ENCODE measurements around the gene GPATCH8.
"Not testable (repeated sequence)": the region's sequence is repeated elsewhere in the genome, so short reads cannot be mapped to it uniquely, and the experiment has no call there.

The GPATCH8 gene

GRCh38 chr17:44380767-44381166 is 122.4 kb downstream of the GPATCH8 start:
- H3K9me3 ChIP-seq (ENCODE audit: low read length) = no peaks in the 10 kb centered on the region
- H3K4me1 ChIP-seq (ENCODE audit: insufficient read depth, low read length) = peaks cover 8% of the 10 kb centered on the region
- H3K27me3 ChIP-seq (ENCODE audit: insufficient read depth, low read length) = no peaks in the 10 kb centered on the region
- no peaks in the 10 kb centered on the region for H3K36me3 ChIP-seq (ENCODE audit: insufficient read depth, low read length)
- H3K4me3 ChIP-seq (ENCODE audit: low read length) = no peak overlapping the region
- no peak overlapping the region for H2AFZ ChIP-seq (ENCODE audit: low read depth, low read length)

- H3K36me3 ChIP-seq (ENCODE audit: insufficient read depth, low read length) = no peaks in the 10 kb centered on the region
- H2AFZ ChIP-seq (ENCODE audit: low read depth, low read length) = no peak overlapping the region
- H3K9me3 ChIP-seq (ENCODE audit: low read length) = no peaks in the 10 kb centered on the region
- H3K4me3 ChIP-seq (ENCODE audit: low read length) = no peak overlapping the region
- peaks cover 4% of the 10 kb centered on the region for H3K4me1 ChIP-seq (ENCODE audit: insufficient read depth, low read length)
- no peaks in the 10 kb centered on the region for H3K27me3 ChIP-seq (ENCODE audit: insufficient read depth, low read length)
Measured at GRCh38 chr17:44379887-44380286, 123.3 kb downstream of the GPATCH8 start.

- Histone ChIP-seq H3K4me3 (ENCODE audit: low read length) (no peak overlapping the region), H3K36me3 (ENCODE audit: insufficient read depth, low read length) (no peaks in the 10 kb centered on the region), H3K27me3 (ENCODE audit: insufficient read depth, low read length) (no peaks in the 10 kb centered on the region), H3K4me1 (ENCODE audit: insufficient read depth, low read length) (no peaks in the 10 kb centered on the region), H3K9me3 (ENCODE audit: low read length) (no peaks in the 10 kb centered on the region), H2AFZ (ENCODE audit: low read depth, low read length) (no peak overlapping the region)
Measured at GRCh38 chr17:44378171-44378705, 125.0 kb downstream of the GPATCH8 start.

- H3K9me3 ChIP-seq (ENCODE audit: low read length) = no peaks in the 10 kb centered on the region
- no peaks in the 10 kb centered on the region for H3K27me3 ChIP-seq (ENCODE audit: insufficient read depth, low read length)
- no peaks in the 10 kb centered on the region for H3K36me3 ChIP-seq (ENCODE audit: insufficient read depth, low read length)
- H2AFZ ChIP-seq (ENCODE audit: low read depth, low read length) = no peak overlapping the region
- H3K4me1 ChIP-seq (ENCODE audit: insufficient read depth, low read length) = no peaks in the 10 kb centered on the region
- no peak overlapping the region for H3K4me3 ChIP-seq (ENCODE audit: low read length)
Measured at GRCh38 chr17:44376779-44377178, 126.4 kb downstream of the GPATCH8 start.

DNA sequence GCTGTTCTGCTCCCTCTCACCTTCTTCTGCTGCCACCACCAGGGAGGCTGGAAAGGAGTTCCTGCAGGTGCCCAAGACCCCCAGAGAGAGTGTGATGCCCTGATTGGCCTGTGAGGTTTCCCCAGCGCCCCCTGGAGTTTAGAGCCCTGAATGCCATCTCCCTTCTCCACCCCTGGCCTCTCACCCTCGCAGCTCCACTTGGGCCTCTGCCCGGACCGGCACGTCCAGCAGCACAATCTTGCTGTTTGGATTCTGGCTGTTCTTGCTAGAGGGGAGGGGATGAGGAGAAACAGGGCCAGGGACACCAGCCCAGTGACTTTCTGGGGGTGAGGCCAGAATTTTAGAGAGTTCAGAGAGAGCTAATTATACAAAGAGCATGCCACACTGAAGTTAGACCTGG is 127.1 kb downstream of the GPATCH8 start:
- no peak overlapping the region for H2AFZ ChIP-seq (ENCODE audit: low read depth, low read length)
- H3K27me3 ChIP-seq (ENCODE audit: insufficient read depth, low read length) = no peaks in the 10 kb centered on the region
- H3K4me1 ChIP-seq (ENCODE audit: insufficient read depth, low read length) = no peaks in the 10 kb centered on the region
- no peak overlapping the region for H3K4me3 ChIP-seq (ENCODE audit: low read length)
- no peaks in the 10 kb centered on the region for H3K9me3 ChIP-seq (ENCODE audit: low read length)
- H3K36me3 ChIP-seq (ENCODE audit: insufficient read depth, low read length) = no peaks in the 10 kb centered on the region

- no peaks in the 10 kb centered on the region for H3K27me3 ChIP-seq (ENCODE audit: insufficient read depth, low read length)
- no peak overlapping the region for H2AFZ ChIP-seq (ENCODE audit: low read depth, low read length)
- no peaks in the 10 kb centered on the region for H3K36me3 ChIP-seq (ENCODE audit: insufficient read depth, low read length)
- H3K9me3 ChIP-seq (ENCODE audit: low read length) = no peaks in the 10 kb centered on the region
- H3K4me3 ChIP-seq (ENCODE audit: low read length) = no peak overlapping the region
- no peaks in the 10 kb centered on the region for H3K4me1 ChIP-seq (ENCODE audit: insufficient read depth, low read length)
Measured at GRCh38 chr17:44375196-44376017, 127.8 kb downstream of the GPATCH8 start.

DNA sequence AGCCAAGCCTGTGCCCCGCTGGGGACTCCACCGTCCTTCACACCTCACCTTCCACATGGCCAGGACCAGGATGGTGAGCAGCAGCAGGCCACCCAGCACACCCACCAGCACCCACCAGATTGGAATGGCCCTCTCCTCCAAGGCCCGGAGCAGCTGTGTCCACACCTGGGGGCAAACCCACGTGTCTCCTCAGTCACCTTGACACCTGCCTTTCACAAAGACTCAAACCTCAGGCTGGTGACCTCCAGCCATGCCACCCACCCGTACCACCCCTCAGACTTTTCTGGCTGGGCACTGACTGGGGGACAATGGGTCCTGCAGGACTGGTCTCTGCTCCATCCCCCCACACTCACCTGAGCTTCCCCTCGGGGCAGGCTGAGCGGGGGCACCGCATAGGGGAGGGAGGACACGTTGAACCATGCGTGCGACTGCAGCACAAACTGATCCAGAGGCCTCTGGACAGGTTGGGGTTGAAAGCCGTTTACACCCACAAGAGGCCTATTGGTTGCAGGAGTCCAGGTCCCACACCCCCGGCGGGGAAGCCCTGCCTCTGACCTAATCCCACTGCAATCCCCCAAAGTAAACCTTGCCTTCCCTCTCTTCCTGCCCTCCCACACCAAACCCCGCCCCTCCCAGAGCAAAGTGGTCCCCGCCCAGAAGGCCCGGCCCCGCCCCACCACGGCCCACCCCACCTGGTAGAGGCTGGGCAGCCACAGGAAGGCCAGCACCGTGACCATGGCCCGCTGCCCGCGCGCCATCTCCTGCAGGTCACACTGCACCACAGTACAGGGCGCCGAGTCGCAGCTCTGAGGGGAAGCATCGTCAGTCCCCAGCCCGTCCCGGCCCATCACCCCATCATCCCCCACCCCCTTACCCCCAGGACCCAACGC is 128.7 kb downstream of the GPATCH8 start:
- Histone ChIP-seq H3K4me1 (ENCODE audit: insufficient read depth, low read length) (no peaks in the 10 kb centered on the region), H3K4me3 (ENCODE audit: low read length) (no peak overlapping the region), H3K9me3 (ENCODE audit: low read length) (no peaks in the 10 kb centered on the region), H3K27me3 (ENCODE audit: insufficient read depth, low read length) (no peaks in the 10 kb centered on the region), H2AFZ (ENCODE audit: low read depth, low read length) (no peak overlapping the region), H3K36me3 (ENCODE audit: insufficient read depth, low read length) (no peaks in the 10 kb centered on the region)

- Histone ChIP-seq H3K4me1 (ENCODE audit: insufficient read depth, low read length) (no peaks in the 10 kb centered on the region), H2AFZ (ENCODE audit: low read depth, low read length) (no peak overlapping the region), H3K9me3 (ENCODE audit: low read length) (no peaks in the 10 kb centered on the region), H3K4me3 (ENCODE audit: low read length) (no peak overlapping the region), H3K27me3 (ENCODE audit: insufficient read depth, low read length) (no peaks in the 10 kb centered on the region), H3K36me3 (ENCODE audit: insufficient read depth, low read length) (no peaks in the 10 kb centered on the region)
Measured at GRCh38 chr17:44372036-44372435, 131.2 kb downstream of the GPATCH8 start.

DNA sequence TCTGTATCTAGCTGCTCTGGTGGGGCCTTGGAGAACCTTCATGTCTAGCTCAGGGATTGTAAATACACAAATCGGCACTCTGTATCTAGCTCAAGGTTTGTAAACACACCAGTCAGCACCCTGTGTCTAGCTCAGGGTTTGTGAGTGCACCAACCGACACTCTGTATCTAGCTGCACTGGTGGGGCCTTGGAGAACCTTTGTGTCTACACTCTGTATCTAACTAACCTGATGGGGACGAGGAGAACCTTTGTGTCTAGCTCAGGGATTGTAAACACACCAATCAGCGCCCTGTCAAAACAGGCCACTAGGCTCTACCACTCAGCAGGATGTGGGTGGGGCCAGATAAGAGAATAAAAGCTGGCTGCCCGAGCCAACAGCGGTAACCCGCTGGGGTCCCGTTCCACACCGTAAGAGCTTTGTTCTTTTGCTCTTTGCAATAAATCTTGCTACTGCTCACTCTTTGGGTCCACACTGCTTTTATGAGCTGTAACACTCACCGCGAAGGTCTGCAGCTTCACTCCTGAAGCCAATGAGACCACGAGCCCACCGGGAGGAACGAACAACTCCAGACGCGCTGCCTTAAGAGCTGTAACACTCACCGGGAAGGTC is 133.7 kb downstream of the GPATCH8 start:
- H3K9me3 ChIP-seq (ENCODE audit: low read length); H3K36me3 ChIP-seq (ENCODE audit: insufficient read depth, low read length); H3K4me3 ChIP-seq (ENCODE audit: low read length); H3K4me1 ChIP-seq (ENCODE audit: insufficient read depth, low read length); H3K27me3 ChIP-seq (ENCODE audit: insufficient read depth, low read length); H2AFZ ChIP-seq (ENCODE audit: low read depth, low read length): not testable (repeated sequence)

DNA sequence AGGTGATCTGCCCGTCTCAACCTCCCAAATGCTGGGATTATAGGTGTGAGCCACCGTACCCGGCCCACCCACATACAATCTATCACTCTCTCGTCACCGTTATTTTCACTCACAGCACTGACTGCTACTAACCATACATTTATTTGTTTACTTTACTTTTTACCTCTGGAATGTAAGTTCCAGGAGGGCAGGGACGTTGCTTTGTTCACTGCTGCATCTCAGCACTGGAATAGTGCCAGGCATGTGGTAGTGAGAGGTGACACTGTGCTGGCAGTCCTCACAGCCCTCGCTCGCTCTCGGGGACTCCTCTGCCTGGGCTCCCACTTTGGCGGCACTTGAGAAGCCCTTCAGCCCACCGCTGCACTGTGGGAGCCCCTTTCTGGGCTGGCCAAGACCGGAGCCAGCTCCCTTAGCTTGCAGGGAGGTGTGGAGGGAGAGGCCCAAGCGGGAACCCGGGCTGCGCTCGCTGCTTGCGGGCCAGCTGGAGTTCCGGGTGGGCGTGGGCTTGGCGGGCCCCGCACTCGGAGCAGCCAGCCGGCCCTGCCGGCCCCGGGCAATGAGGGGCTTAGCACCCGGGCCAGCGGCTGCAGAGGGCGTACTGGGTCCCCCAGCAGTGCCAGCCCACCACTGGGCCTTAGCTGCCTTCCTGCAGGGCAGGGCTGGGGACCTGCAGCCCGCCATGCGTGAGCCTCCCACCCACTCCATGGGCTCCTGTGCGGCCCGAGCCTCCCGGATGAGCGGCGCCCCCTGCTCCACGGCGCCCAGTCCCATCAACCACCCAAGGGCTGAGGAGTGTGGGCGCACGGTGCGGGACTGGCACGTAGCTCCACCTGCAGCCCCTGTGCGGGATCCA is 134.6 kb downstream of the GPATCH8 start:
- H2AFZ ChIP-seq (ENCODE audit: low read depth, low read length); H3K9me3 ChIP-seq (ENCODE audit: low read length); H3K27me3 ChIP-seq (ENCODE audit: insufficient read depth, low read length); H3K4me1 ChIP-seq (ENCODE audit: insufficient read depth, low read length); H3K4me3 ChIP-seq (ENCODE audit: low read length); H3K36me3 ChIP-seq (ENCODE audit: insufficient read depth, low read length): not testable (repeated sequence)

- Histone ChIP-seq H3K36me3 (ENCODE audit: insufficient read depth, low read length) (no peaks in the 10 kb centered on the region), H3K4me3 (ENCODE audit: low read length) (no peak overlapping the region), H2AFZ (ENCODE audit: low read depth, low read length) (no peak overlapping the region), H3K9me3 (ENCODE audit: low read length) (no peaks in the 10 kb centered on the region), H3K4me1 (ENCODE audit: insufficient read depth, low read length) (peaks cover 9% of the 10 kb centered on the region), H3K27me3 (ENCODE audit: insufficient read depth, low read length) (peaks cover 7% of the 10 kb centered on the region)
Measured at GRCh38 chr17:44367231-44367979, 135.8 kb downstream of the GPATCH8 start.

GRCh38 chr17:44365051-44365450 is 138.2 kb downstream of the GPATCH8 start:
- not testable (repeated sequence) for H3K4me3 ChIP-seq (ENCODE audit: low read length); H3K9me3 ChIP-seq (ENCODE audit: low read length); H3K27me3 ChIP-seq (ENCODE audit: insufficient read depth, low read length); H3K36me3 ChIP-seq (ENCODE audit: insufficient read depth, low read length); H2AFZ ChIP-seq (ENCODE audit: low read depth, low read length)
- peaks cover 32% of the 10 kb centered on the region for H3K4me1 ChIP-seq (ENCODE audit: insufficient read depth, low read length)

Measured in neuron (in vitro differentiated cells).